CD14-positive monocyte (primary cell): ENCODE data around the gene TRAPPC4. TPM values are rescaled to one million over a fixed set of nuclear protein-coding genes. Genes with fewer than 3 reads are reported as not detected.

Source experiments
- DNase-seq, 3 donors: peaks; one replicate each; pipeline ENCODE4 v3.0.0-alpha.2; 2011 to 2022
- H2AFZ ChIP-seq: 2 replicates; pipeline ENCODE4 v1.6.0; 2012; ENCODE audit warnings: mild to moderate bottlenecking, low read depth, low read length, inconsistent platforms; ENCODE audit not compliant: insufficient read depth, poor library complexity, severe bottlenecking
- H3K27ac ChIP-seq, 2 donors: 1 replicate in 1 of 2; 2 replicates in 1 of 2; pipeline ENCODE4 v1.5.1; 2012 to 2013; ENCODE audit warnings: low read length in 2 of 2, control low read depth in 1 of 2, inconsistent platforms in 1 of 2, low read depth in 1 of 2, mild to moderate bottlenecking in 1 of 2
- H3K27me3 ChIP-seq, 2 donors: one replicate each; pipeline versions ENCODE4 v1.6.0 to v1.6.1; 2011 to 2013; ENCODE audit warnings: low read length in 2 of 2; ENCODE audit not compliant: control insufficient read depth in 2 of 2, insufficient read depth in 2 of 2
- H3K36me3 ChIP-seq, 2 donors: replicated peaks in 1 of 2; 1 replicate in 1 of 2; 2 replicates in 1 of 2; pipeline versions ENCODE4 v1.5.1 to v1.6.1; 2012 to 2013; ENCODE audit warnings: low read length in 2 of 2, control low read depth in 1 of 2, inconsistent platforms in 1 of 2, mild to moderate bottlenecking in 1 of 2; ENCODE audit not compliant: insufficient read depth in 2 of 2, control insufficient read depth in 1 of 2
- H3K4me1 ChIP-seq, 2 donors: 1 replicate in 1 of 2; 2 replicates in 1 of 2; pipeline versions ENCODE4 v1.5.1 to v1.6.1; 2012 to 2013; ENCODE audit warnings: low read length in 2 of 2, control low read depth in 1 of 2, inconsistent platforms in 1 of 2, mild to moderate bottlenecking in 1 of 2, moderate library complexity in 1 of 2; ENCODE audit not compliant: insufficient read depth in 2 of 2, control insufficient read depth in 1 of 2
- H3K4me2 ChIP-seq: replicated peaks from 2 replicates; pipeline ENCODE3; 2012; ENCODE audit warnings: low read length, moderate library complexity, mild to moderate bottlenecking; ENCODE audit not compliant: poor library complexity, severe bottlenecking; ENCODE audit errors: extremely low read depth
- H3K4me3 ChIP-seq, 3 experiments: fragments of 200-600 bp in 1 of 3; sonication (generic) in 1 of 3; replicated peaks in 1 of 3; 1 replicate in 2 of 3; 2 replicates in 1 of 3; pipeline ENCODE4 v1.5.1; 2011 to 2013; ENCODE audit warnings: low read length in 3 of 3, mild to moderate bottlenecking in 3 of 3, control low read depth in 2 of 3, low read depth in 2 of 3, inconsistent platforms in 1 of 3, moderate library complexity in 1 of 3
- H3K79me2 ChIP-seq: 2 replicates; pipeline ENCODE4 v1.6.0; 2012; ENCODE audit warnings: mild to moderate bottlenecking, control low read depth, inconsistent platforms, low read length, moderate library complexity; ENCODE audit not compliant: insufficient read depth
- H3K9ac ChIP-seq: 2 replicates; pipeline ENCODE4 v1.6.0; 2017; ENCODE audit warnings: low read length, mild to moderate bottlenecking; ENCODE audit not compliant: insufficient read depth, poor library complexity, severe bottlenecking
- H3K9me3 ChIP-seq, 2 donors: replicated peaks in 1 of 2; 1 replicate in 1 of 2; 2 replicates in 1 of 2; pipeline versions ENCODE4 v1.5.1 to v1.6.1; 2012 to 2013; ENCODE audit warnings: low read length in 2 of 2, control low read depth in 1 of 2; ENCODE audit not compliant: control insufficient read depth in 1 of 2, insufficient read depth in 1 of 2
- H4K20me1 ChIP-seq: 2 replicates; pipeline ENCODE4 v1.6.0; 2012; ENCODE audit warnings: mild to moderate bottlenecking, low read length, control low read depth, moderate library complexity; ENCODE audit not compliant: insufficient read depth
- H3K27ac Mint-ChIP-seq, 7 donors: one replicate each; pipeline ENCODE4 v1.8.0; 2020; ENCODE audit warnings: mild to moderate bottlenecking in 7 of 7, mixed read lengths in 7 of 7, moderate library complexity in 6 of 7, inconsistent platforms in 2 of 7
- H3K27me3 Mint-ChIP-seq, 3 donors: one replicate each; pipeline ENCODE4 v1.8.0; 2021 to 2022; ENCODE audit warnings: low read depth in 3 of 3, mild to moderate bottlenecking in 3 of 3, mixed read lengths in 3 of 3, moderate library complexity in 3 of 3, inconsistent platforms in 1 of 3
- H3K36me3 Mint-ChIP-seq, 2 donors: one replicate each; pipeline ENCODE4 v1.8.0; 2020; ENCODE audit warnings: mixed read lengths in 2 of 2, inconsistent platforms in 1 of 2, mild to moderate bottlenecking in 1 of 2
- H3K4me1 Mint-ChIP-seq: one replicate; pipeline ENCODE4 v1.8.0; 2020; ENCODE audit warnings: mild to moderate bottlenecking, mixed read lengths
- H3K4me3 Mint-ChIP-seq, 2 donors: one replicate each; pipeline ENCODE4 v1.8.0; 2020; ENCODE audit warnings: mild to moderate bottlenecking in 2 of 2, mixed read lengths in 2 of 2, moderate library complexity in 1 of 2
- H3K9me3 Mint-ChIP-seq, 7 donors: one replicate each; pipeline ENCODE4 v1.8.0; 2020 to 2022; ENCODE audit warnings: mixed read lengths in 7 of 7, mild to moderate bottlenecking in 6 of 7, moderate library complexity in 6 of 7, inconsistent platforms in 2 of 7
- CTCF ChIP-seq: fragments of 200-600 bp; IDR thresholded peaks from one replicate; pipeline ENCODE4 v1.8.0; 2022; ENCODE audit warnings: antibody characterized with exemption, mild to moderate bottlenecking
- WGBS: methylation state at CpG from one replicate; pipeline ENCODE4 v1.1.5; 2013; ENCODE audit warnings: missing lambda C conversion rate; ENCODE audit not compliant: insufficient coverage; 5-methylcytosine and 5-hydroxymethylcytosine counted together
- intact Hi-C, 2 donors: fragments of 100-400 bp; cut with micrococcal nuclease; formaldehyde crosslinking; loops; one replicate each; pipeline versions ENCODE4 v1.15.0 to v1.15.1; 2023
- polyA plus RNA-seq, 3 donors: library from polyadenylated mRNA; depleted of rRNA in 1 of 3; unstranded in 2 of 3; stranded (reverse) in 1 of 3; fragments of 300-500 nt in 2 of 3; fragments of >200 nt in 1 of 3; fragmentation: Illumina TruSeq in 2 of 3; gene quantifications; 1 replicate in 2 of 3; 2 replicates in 1 of 3; pipeline ENCODE4 v1.2.3, GENCODE V29; 2012 to 2021

The TRAPPC4 gene
- polyA plus RNA-seq, 3 donors: 46.9 to 54.5 (median 50.0) TPM

GRCh38 chr11:118998388-118998717, 20.2 kb upstream of the TRAPPC4 start:
- TF ChIP-seq CTCF: no peak
- Mint-ChIP-seq H3K27me3 (peaks cover 0 to 2% (median 0%) of the 10 kb centered on the region in 3 donors), H3K9me3 (no peaks in the 10 kb centered on the region), H3K27ac (peak overlapping the region; percentile 91 to 97 (median 95)), H3K4me3 (peak overlapping the region; percentile 95 to 97), H3K36me3 (peaks cover 35 to 47% of the 10 kb centered on the region in 2 donors), H3K4me1 (peaks cover 25% of the 10 kb centered on the region)
- no peaks in the 10 kb centered on the region for H4K20me1 ChIP-seq
- peak overlapping the region; percentile 37 to 87 for H3K27ac ChIP-seq
- H3K4me2 ChIP-seq: peak overlapping the region; percentile 99
- WGBS: 6% methylated on average over 16 of the region's 19 CpGs
- H3K4me1 ChIP-seq: peaks cover 19 to 23% of the 10 kb centered on the region in 2 donors
- DNase-seq: no peak
- peak overlapping the region; percentile 65 to 87 (median 82) for H3K4me3 ChIP-seq
- H3K27me3 ChIP-seq: no peaks in the 10 kb centered on the region
- peak overlapping the region; percentile 89 for H3K9ac ChIP-seq
- peak overlapping the region; percentile 95 for H2AFZ ChIP-seq
- H3K9me3 ChIP-seq: no peaks in the 10 kb centered on the region
- intact Hi-C loops: loop anchor here (1.0 to 5.0 kb wide), 3 partner anchors 18 to 34 kb away; partner anchors contain the start of gene SLC37A4 (in 1 of the 2)
- H3K79me2 ChIP-seq: peaks cover 34% of the 10 kb centered on the region
- peaks cover 29 to 42% of the 10 kb centered on the region in 2 donors for H3K36me3 ChIP-seq

- Mint-ChIP-seq H3K27ac (peak overlapping the region; percentile 91 to 97 (median 95)), H3K9me3 (no peaks in the 10 kb centered on the region), H3K4me1 (peaks cover 25% of the 10 kb centered on the region), H3K4me3 (peak overlapping the region; percentile 95 to 97), H3K36me3 (peaks cover 37 to 52% of the 10 kb centered on the region in 2 donors), H3K27me3 (peaks cover 0 to 2% (median 0%) of the 10 kb centered on the region in 3 donors)
- 100% methylated on average over 3 of the region's 6 CpGs for WGBS
- peak overlapping the region; percentile 89 for H3K9ac ChIP-seq
- no peaks in the 10 kb centered on the region for H3K27me3 ChIP-seq
- peak overlapping the region in 1 of 3 experiments; percentile 87 for H3K4me3 ChIP-seq
- no peaks in the 10 kb centered on the region for H3K9me3 ChIP-seq
- H4K20me1 ChIP-seq: no peaks in the 10 kb centered on the region
- peaks cover 19 to 23% of the 10 kb centered on the region in 2 donors for H3K4me1 ChIP-seq
- peaks cover 31 to 46% of the 10 kb centered on the region in 2 donors for H3K36me3 ChIP-seq
- peak overlapping the region; percentile 95 for H2AFZ ChIP-seq
- no peak for TF ChIP-seq CTCF
- peak overlapping the region; percentile 99 for H3K4me2 ChIP-seq
- H3K79me2 ChIP-seq: peaks cover 34% of the 10 kb centered on the region
- peak overlapping the region in 1 of 2 donors; percentile 87 for H3K27ac ChIP-seq
- intact Hi-C loops: loop anchor here (1.0 to 5.0 kb wide), 3 partner anchors 17 to 33 kb away; partner anchors contain the start of gene SLC37A4 (in 1 of the 2)
- no peak for DNase-seq
These were observed 19.7 kb upstream of the TRAPPC4 start for GRCh38 chr11:118998822-118999221.
